HEK293 (cell line): ENCODE results near the gene CD83.

Experiments
- CTCF ChIA-PET: fragments of 350-600 bp; formaldehyde crosslinking; extraction: SDS; loops from one replicate; lab custom pipeline; 2021; ENCODE audit warnings: antibody characterized with exemption; lab: Yijun Ruan, JAX
- POLR2A ChIA-PET: fragments of 300-600 bp; formaldehyde crosslinking; extraction: SDS; loops from one replicate; lab custom pipeline; 2020; ENCODE audit warnings: antibody characterized with exemption, inconsistent platforms; lab: Yijun Ruan, JAX
- H3K27ac ChIP-seq: fragments of 200-500 bp; sonication (Bioruptor generic); 2 replicates; pipeline ENCODE4 v1.5.1; 2014; ENCODE audit warnings: low read depth, low read length, control low read depth, inconsistent platforms; ENCODE audit errors: extremely low read depth
- H3K36me3 ChIP-seq, 2 experiments: fragments of 200-500 bp in 1 of 2; sonication (Bioruptor generic) in 1 of 2; 1 replicate in 1 of 2; 2 replicates in 1 of 2; pipeline ENCODE4 v1.5.1; 2014 to 2017; ENCODE audit warnings: inconsistent platforms in 2 of 2, low read length in 2 of 2; ENCODE audit not compliant: control insufficient read depth in 2 of 2, insufficient read depth in 1 of 2
- H3K4me1 ChIP-seq: fragments of 200-500 bp; sonication (Bioruptor generic); 2 replicates; pipeline ENCODE4 v1.5.1; 2014; ENCODE audit warnings: mild to moderate bottlenecking, low read length, inconsistent platforms; ENCODE audit not compliant: control insufficient read depth, insufficient read depth
- H3K4me3 ChIP-seq: 2 replicates; pipeline ENCODE4 v1.5.1; 2011; ENCODE audit warnings: low read depth, mild to moderate bottlenecking, control low read depth, low read length, moderate library complexity
- H3K9me3 ChIP-seq: fragments of 200-500 bp; sonication (Bioruptor generic); 2 replicates; pipeline ENCODE4 v1.5.1; 2014; ENCODE audit warnings: low read depth, low read length, inconsistent platforms; ENCODE audit not compliant: control insufficient read depth, insufficient read depth
- GLIS1 ChIP-seq: fragments of 450-650 bp; formaldehyde crosslinking; IDR thresholded peaks from 2 replicates; pipeline ENCODE4 v1.5.1; 2016; ENCODE audit warnings: missing biosample characterization, missing genetic modification characterization
- MEIS1 ChIP-seq: sonication (generic); formaldehyde crosslinking; IDR thresholded peaks from 2 replicates; pipeline ENCODE4 v1.8.1; 2022; ENCODE audit warnings: missing genetic modification reagents, mild to moderate bottlenecking, borderline replicate concordance
- SETDB1 ChIP-seq: IDR thresholded peaks from one replicate; pipeline ENCODE4 v1.6.1; 2017; ENCODE audit warnings: mild to moderate bottlenecking, low read length, moderate library complexity, mixed read lengths; ENCODE audit not compliant: insufficient read length
- WT1 ChIP-seq: fragments of 450-650 bp; formaldehyde crosslinking; IDR thresholded peaks from 2 replicates; pipeline ENCODE4 v1.5.1; 2016; ENCODE audit warnings: missing biosample characterization, missing genetic modification characterization
- ZBTB1 ChIP-seq: fragments of 450-650 bp; formaldehyde crosslinking; IDR thresholded peaks from 2 replicates; pipeline ENCODE4 v1.5.1; 2016; ENCODE audit warnings: missing biosample characterization, missing genetic modification characterization
- ZBTB20 ChIP-seq: fragments of 450-650 bp; formaldehyde crosslinking; IDR thresholded peaks from 2 replicates; pipeline ENCODE4 v1.5.1; 2016; ENCODE audit warnings: missing biosample characterization, missing genetic modification characterization
- ZNF169 ChIP-seq: fragments of 450-650 bp; formaldehyde crosslinking; IDR thresholded peaks from 2 replicates; pipeline ENCODE4 v1.5.1; 2016; ENCODE audit warnings: missing biosample characterization, missing genetic modification characterization
- ZNF19 ChIP-seq: fragments of 450-650 bp; formaldehyde crosslinking; IDR thresholded peaks from 2 replicates; pipeline ENCODE4; 2016; ENCODE audit warnings: missing biosample characterization, missing genetic modification characterization, low read depth
- ZNF2 ChIP-seq: fragments of 450-650 bp; formaldehyde crosslinking; IDR thresholded peaks from 2 replicates; pipeline ENCODE4 v1.5.1; 2016; ENCODE audit warnings: missing biosample characterization, missing genetic modification characterization
- ZNF324 ChIP-seq: fragments of 450-650 bp; formaldehyde crosslinking; IDR thresholded peaks from 2 replicates; pipeline ENCODE4 v1.5.1; 2016; ENCODE audit warnings: missing biosample characterization, missing genetic modification characterization
- ZNF416 ChIP-seq: fragments of 450-650 bp; formaldehyde crosslinking; IDR thresholded peaks from 2 replicates; pipeline ENCODE4 v1.5.1; 2016; ENCODE audit warnings: missing biosample characterization, missing genetic modification characterization
- ZNF426 ChIP-seq: fragments of 450-650 bp; formaldehyde crosslinking; IDR thresholded peaks from 2 replicates; pipeline ENCODE4 v1.5.1; 2017; ENCODE audit warnings: missing biosample characterization, missing genetic modification characterization, mild to moderate bottlenecking, inconsistent platforms, moderate library complexity
- ZNF501 ChIP-seq: fragments of 450-650 bp; formaldehyde crosslinking; IDR thresholded peaks from 2 replicates; pipeline ENCODE4 v1.5.1; 2016; ENCODE audit warnings: missing biosample characterization, missing genetic modification characterization
- ZNF521 ChIP-seq: fragments of 450-650 bp; formaldehyde crosslinking; IDR thresholded peaks from 2 replicates; pipeline ENCODE4 v1.5.1; 2017; ENCODE audit warnings: missing biosample characterization, mild to moderate bottlenecking, missing genetic modification characterization
- ZNF658 ChIP-seq: fragments of 450-650 bp; formaldehyde crosslinking; IDR thresholded peaks from 2 replicates; pipeline ENCODE4; 2016; ENCODE audit warnings: missing biosample characterization, missing genetic modification characterization
- ZNF76 ChIP-seq: fragments of 450-650 bp; formaldehyde crosslinking; IDR thresholded peaks from 2 replicates; pipeline ENCODE4; 2016; ENCODE audit warnings: low read depth, missing biosample characterization, missing genetic modification characterization, borderline replicate concordance
- TF ChIP-seq, protein P1 (sequence below): fragments of 450-650 bp; formaldehyde crosslinking; IDR thresholded peaks from 2 replicates; pipeline ENCODE4 v1.5.1; 2016; ENCODE audit warnings: missing biosample characterization, missing genetic modification characterization
- TF ChIP-seq, protein P2 (sequence below): fragments of 450-650 bp; formaldehyde crosslinking; IDR thresholded peaks from 2 replicates; pipeline ENCODE4 v1.5.1; 2016; ENCODE audit warnings: missing biosample characterization, missing genetic modification characterization
- TF ChIP-seq, protein P3 (sequence below): fragments of 450-650 bp; formaldehyde crosslinking; IDR thresholded peaks from 2 replicates; pipeline ENCODE4 v1.5.1; 2017; ENCODE audit warnings: missing biosample characterization, missing genetic modification characterization

CD83 gene

DNA sequence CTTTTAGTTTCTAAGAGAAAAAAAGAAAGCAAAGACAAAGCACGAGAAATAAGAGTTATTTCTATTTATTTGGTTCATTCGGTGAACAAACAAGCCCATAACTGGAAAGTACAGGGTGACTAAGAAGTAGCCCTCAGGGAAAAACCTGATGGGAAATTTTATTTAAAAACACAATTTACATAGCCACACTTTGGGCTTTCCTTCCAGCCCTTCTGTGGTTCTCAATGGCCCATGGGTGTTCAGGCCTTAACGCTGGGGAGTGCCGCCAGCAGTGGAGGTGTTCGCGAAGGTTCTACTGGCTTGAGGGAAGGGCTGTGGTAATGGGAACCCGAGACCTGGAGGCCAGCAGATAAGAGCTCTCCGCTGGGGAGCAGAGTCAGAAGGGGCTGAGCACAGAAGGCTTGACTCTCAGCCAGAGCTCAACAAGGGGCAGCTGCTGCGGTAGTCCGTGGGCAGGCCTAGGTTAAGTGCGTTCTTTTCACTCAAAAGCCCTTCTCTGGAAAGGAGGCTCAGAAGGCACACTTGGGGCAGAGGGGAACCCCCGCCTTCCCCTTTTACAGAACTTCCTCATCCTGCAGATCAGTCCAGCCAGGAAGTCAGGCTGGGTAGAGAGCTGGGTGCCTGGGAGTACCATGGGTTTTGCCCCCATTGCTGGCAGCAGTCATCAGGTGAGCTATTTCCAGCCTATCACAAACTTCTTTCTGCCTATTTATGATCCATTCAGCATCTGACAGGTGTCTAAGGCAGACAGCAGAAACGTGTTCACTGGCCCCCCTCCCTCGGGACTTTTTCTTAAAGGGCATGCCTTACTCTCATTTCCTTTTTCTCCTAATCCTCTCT is 8.8 kb upstream of the CD83 start:
- Histone ChIP-seq H3K36me3 (no peaks in the 10 kb centered on the region), H3K4me1 (no peaks in the 10 kb centered on the region), H3K4me3 (no peak overlapping the region), H3K9me3 (no peaks in the 10 kb centered on the region), H3K27ac (no peak overlapping the region)
- ChIA-PET CTCF (interaction anchor here (0.6 to 0.7 kb wide), 2 partner anchors 8 to 13 kb away, joined by 3 read pairs; no protein-coding TSS in a partner anchor), POLR2A (no interaction called here)
- TF ChIP-seq ZNF324 (tag by site-specific recombination), result no peak
- TF ChIP-seq ZNF521 (tag by site-specific recombination), result no peak
- TF ChIP-seq WT1 (tag by site-specific recombination), result no peak
- TF ChIP-seq, protein P1, sequence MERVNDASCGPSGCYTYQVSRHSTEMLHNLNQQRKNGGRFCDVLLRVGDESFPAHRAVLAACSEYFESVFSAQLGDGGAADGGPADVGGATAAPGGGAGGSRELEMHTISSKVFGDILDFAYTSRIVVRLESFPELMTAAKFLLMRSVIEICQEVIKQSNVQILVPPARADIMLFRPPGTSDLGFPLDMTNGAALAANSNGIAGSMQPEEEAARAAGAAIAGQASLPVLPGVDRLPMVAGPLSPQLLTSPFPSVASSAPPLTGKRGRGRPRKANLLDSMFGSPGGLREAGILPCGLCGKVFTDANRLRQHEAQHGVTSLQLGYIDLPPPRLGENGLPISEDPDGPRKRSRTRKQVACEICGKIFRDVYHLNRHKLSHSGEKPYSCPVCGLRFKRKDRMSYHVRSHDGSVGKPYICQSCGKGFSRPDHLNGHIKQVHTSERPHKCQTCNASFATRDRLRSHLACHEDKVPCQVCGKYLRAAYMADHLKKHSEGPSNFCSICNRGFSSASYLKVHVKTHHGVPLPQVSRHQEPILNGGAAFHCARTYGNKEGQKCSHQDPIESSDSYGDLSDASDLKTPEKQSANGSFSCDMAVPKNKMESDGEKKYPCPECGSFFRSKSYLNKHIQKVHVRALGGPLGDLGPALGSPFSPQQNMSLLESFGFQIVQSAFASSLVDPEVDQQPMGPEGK (tag by site-specific recombination), result no peak
- TF ChIP-seq ZNF2, result no peak
- no peak for TF ChIP-seq ZBTB1 (tag by site-specific recombination)
- TF ChIP-seq ZBTB20, result no peak
- TF ChIP-seq ZNF416 (tag by site-specific recombination), result no peak
- no peak for TF ChIP-seq ZNF169 (tag by site-specific recombination)
- TF ChIP-seq, protein P2, sequence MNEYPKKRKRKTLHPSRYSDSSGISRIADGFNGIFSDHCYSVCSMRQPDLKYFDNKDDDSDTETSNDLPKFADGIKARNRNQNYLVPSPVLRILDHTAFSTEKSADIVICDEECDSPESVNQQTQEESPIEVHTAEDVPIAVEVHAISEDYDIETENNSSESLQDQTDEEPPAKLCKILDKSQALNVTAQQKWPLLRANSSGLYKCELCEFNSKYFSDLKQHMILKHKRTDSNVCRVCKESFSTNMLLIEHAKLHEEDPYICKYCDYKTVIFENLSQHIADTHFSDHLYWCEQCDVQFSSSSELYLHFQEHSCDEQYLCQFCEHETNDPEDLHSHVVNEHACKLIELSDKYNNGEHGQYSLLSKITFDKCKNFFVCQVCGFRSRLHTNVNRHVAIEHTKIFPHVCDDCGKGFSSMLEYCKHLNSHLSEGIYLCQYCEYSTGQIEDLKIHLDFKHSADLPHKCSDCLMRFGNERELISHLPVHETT (tag by site-specific recombination), result no peak
- TF ChIP-seq GLIS1 (tag by site-specific recombination), result no peak
- no peak for TF ChIP-seq ZNF501 (tag by site-specific recombination)
- TF ChIP-seq MEIS1 (CRISPR knock-in tag), result no peak
- no peak for TF ChIP-seq ZNF76
- no peak for TF ChIP-seq ZNF19 (tag by site-specific recombination)

DNA sequence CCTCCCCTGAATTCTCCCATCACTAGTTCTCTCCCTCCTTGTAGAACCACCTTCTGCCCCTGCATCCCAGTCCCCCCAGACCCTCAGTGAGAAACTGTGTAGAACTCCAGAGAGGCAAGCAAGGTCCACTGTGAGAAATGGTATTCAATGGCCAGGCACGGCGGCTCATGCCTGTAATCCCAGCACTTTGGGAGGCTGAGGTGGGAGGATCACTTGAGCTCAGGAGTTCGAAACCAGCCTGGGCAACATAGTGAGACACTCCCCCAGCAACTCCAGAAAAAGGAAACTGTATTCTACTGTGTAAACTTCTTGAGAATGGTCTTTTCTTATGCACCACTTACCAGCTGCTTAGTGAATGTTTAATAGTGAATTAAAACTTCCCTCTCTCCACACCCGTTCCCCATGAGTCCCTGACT is 8.2 kb upstream of the CD83 start:
- Histone ChIP-seq H3K9me3 (no peaks in the 10 kb centered on the region), H3K27ac (no peak overlapping the region), H3K4me3 (no peak overlapping the region)

More for the DNA sequence above, 8.2 kb upstream of the CD83 start:
- H3K36me3 ChIP-seq, result no peaks in the 10 kb centered on the region
- H3K4me1 ChIP-seq, result no peaks in the 10 kb centered on the region
- POLR2A ChIA-PET, result no interaction called here
- TF ChIP-seq, protein P3, sequence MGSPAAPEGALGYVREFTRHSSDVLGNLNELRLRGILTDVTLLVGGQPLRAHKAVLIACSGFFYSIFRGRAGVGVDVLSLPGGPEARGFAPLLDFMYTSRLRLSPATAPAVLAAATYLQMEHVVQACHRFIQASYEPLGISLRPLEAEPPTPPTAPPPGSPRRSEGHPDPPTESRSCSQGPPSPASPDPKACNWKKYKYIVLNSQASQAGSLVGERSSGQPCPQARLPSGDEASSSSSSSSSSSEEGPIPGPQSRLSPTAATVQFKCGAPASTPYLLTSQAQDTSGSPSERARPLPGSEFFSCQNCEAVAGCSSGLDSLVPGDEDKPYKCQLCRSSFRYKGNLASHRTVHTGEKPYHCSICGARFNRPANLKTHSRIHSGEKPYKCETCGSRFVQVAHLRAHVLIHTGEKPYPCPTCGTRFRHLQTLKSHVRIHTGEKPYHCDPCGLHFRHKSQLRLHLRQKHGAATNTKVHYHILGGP (tag by site-specific recombination), result no peak
- TF ChIP-seq ZNF426, result no peak
- no peak for TF ChIP-seq SETDB1
- TF ChIP-seq ZNF324 (tag by site-specific recombination), result no peak
- no peak for TF ChIP-seq ZNF658
- CTCF ChIA-PET, result interaction anchor here (0.7 to 1.1 kb wide), 4 partner anchors 14 to 62 kb away, joined by 3 read pairs; no protein-coding TSS in a partner anchor
